Measurements from ENCODE around the gene HDAC9.

HDAC9 gene

GRCh38 chr7:18520450-18521235, 25.1 kb downstream of the HDAC9 start:
- Histone ChIP-seq H3K36me3 (peaks cover 7% of the 10 kb centered on the region; the same call in 1 of the 2 replicates), H3K4me2 (peak overlapping the region; percentile 74), H3K27me3 (no peaks in the 10 kb centered on the region), H3K4me1 (peaks cover 49% of the 10 kb centered on the region), H3K9ac (peak overlapping the region; percentile 34), H3K4me3 (peak overlapping the region; percentile 11; the same call in 1 of the 2 replicates), H4K20me1 (no peaks in the 10 kb centered on the region), H3K27ac (peak overlapping the region; percentile 58), H3K9me3 (no peaks in the 10 kb centered on the region)
- TF ChIP-seq Cebpa-rat (IDR thresholded peaks at IDR 0.05) = no peak

DNA sequence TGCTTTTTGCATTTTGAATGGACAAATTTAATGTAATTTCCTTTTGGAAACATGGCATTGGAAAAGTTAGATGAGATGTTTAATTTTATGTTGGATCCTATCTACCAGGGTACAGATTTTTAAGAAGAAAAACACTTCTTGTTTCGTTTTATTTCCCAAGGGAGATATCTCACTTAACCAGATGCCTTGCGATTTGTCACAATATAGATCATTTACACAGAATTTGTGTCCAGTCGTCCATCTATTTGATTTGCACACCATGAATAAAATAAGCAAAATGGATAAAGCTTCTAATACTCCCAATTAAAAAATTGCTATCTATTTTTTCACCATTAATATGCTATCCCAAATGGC, 25.7 kb downstream of the HDAC9 start:
- H3K4me2 ChIP-seq = peak overlapping the region; percentile 74
- H3K4me1 ChIP-seq = peaks cover 54% of the 10 kb centered on the region

GRCh38 chr7:18521945-18522566, 26.5 kb downstream of the HDAC9 start:
- H3K9ac ChIP-seq = no peak overlapping the region
- H3K36me3 ChIP-seq = peaks cover 6% of the 10 kb centered on the region; the same call in 1 of the 2 replicates
- 0 out of 2 replicates have a peak overlapping the region, but pooled peaks have one; percentile 18 for H3K27ac ChIP-seq
- H3K4me3 ChIP-seq = no peak overlapping the region
- TF ChIP-seq Cebpa-rat (IDR thresholded peaks at IDR 0.05) = no peak
- no peaks in the 10 kb centered on the region for H4K20me1 ChIP-seq
- peak overlapping the region; percentile 10; the same call in 1 of the 2 replicates for H3K4me2 ChIP-seq
- H3K9me3 ChIP-seq = no peaks in the 10 kb centered on the region
- H3K4me1 ChIP-seq = peaks cover 63% of the 10 kb centered on the region
- H3K27me3 ChIP-seq = no peaks in the 10 kb centered on the region

More for the DNA sequence above, 25.7 kb downstream of the HDAC9 start:
- Histone ChIP-seq H3K9ac (peak overlapping the region; percentile 34), H3K36me3 (peaks cover 7% of the 10 kb centered on the region; the same call in 1 of the 2 replicates), H3K4me3 (peak overlapping the region; percentile 11; the same call in 1 of the 2 replicates), H3K9me3 (no peaks in the 10 kb centered on the region), H3K27ac (peak overlapping the region; percentile 58), H3K27me3 (no peaks in the 10 kb centered on the region), H4K20me1 (no peaks in the 10 kb centered on the region)
- TF ChIP-seq Cebpa-rat (IDR thresholded peaks at IDR 0.05) = no peak

DNA sequence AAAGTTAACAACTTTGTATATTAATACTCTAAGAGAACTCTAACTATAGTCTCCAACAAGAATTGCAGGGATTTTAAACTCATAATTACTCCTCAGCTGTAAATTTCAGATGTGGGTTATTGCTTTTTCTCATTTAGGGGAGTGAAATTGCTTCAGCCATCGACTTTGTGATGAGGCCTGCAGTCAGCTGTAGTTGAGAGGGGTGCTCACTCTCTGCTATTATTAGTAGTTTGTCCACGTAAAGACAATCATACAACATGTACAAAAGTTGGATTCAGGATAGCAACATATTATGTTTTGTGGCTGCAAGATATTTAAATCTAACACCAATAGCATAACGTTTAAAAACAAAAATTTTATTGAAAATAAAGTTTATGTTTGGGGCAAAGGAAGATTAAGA, 28.7 kb downstream of the HDAC9 start:
- H3K9me3 ChIP-seq = no peaks in the 10 kb centered on the region
- peaks cover 71% of the 10 kb centered on the region for H3K4me1 ChIP-seq
- no peak overlapping the region for H3K9ac ChIP-seq
- no peaks in the 10 kb centered on the region for H3K27me3 ChIP-seq
- H3K36me3 ChIP-seq = no peaks in the 10 kb centered on the region
- TF ChIP-seq Cebpa-rat (IDR thresholded peaks at IDR 0.05) = no peak
- no peak overlapping the region for H3K4me2 ChIP-seq
- H3K4me3 ChIP-seq = no peak overlapping the region
- no peaks in the 10 kb centered on the region for H4K20me1 ChIP-seq
- no peak overlapping the region; the same call in 1 of the 2 replicates for H3K27ac ChIP-seq

DNA sequence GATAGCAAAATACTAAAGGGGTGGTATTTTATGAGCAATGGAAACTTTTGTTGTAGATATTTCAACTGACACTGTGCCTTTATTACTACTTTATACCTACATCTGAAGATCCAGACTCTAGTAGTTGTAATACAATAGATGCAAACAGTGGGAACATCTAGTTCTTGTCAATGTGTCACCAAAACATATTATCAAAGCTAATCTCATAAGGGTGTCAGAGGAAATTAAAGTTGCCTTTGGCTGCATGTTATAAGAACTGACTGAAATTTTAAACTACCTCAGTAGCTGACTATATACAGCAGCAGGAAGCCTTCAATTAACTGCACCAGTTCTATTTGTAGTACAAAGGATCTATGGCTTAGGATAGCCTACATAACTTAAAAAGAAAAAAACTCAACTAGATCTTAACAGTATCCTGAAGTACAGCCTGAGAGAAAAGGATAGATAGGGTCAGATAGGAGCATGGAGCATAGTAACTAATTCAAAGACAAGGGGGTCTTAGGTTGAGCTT, 30.9 kb downstream of the HDAC9 start:
- TF ChIP-seq Cebpa-rat (IDR thresholded peaks at IDR 0.05) = no peak
- H3K9me3 ChIP-seq = no peaks in the 10 kb centered on the region

GRCh38 chr7:18529239-18529638, 33.7 kb downstream of the HDAC9 start:
- Histone ChIP-seq H3K9me3 (no peaks in the 10 kb centered on the region), H3K9ac (no peak overlapping the region)

More for the DNA sequence above, 30.9 kb downstream of the HDAC9 start:
- Histone ChIP-seq H3K4me1 (peaks cover 66% of the 10 kb centered on the region), H3K27ac (peak overlapping the region; percentile 45), H3K27me3 (no peaks in the 10 kb centered on the region), H3K4me2 (peak overlapping the region; percentile 56), H3K4me3 (no peak overlapping the region), H3K36me3 (no peaks in the 10 kb centered on the region), H4K20me1 (no peaks in the 10 kb centered on the region), H3K9ac (no peak overlapping the region)

DNA sequence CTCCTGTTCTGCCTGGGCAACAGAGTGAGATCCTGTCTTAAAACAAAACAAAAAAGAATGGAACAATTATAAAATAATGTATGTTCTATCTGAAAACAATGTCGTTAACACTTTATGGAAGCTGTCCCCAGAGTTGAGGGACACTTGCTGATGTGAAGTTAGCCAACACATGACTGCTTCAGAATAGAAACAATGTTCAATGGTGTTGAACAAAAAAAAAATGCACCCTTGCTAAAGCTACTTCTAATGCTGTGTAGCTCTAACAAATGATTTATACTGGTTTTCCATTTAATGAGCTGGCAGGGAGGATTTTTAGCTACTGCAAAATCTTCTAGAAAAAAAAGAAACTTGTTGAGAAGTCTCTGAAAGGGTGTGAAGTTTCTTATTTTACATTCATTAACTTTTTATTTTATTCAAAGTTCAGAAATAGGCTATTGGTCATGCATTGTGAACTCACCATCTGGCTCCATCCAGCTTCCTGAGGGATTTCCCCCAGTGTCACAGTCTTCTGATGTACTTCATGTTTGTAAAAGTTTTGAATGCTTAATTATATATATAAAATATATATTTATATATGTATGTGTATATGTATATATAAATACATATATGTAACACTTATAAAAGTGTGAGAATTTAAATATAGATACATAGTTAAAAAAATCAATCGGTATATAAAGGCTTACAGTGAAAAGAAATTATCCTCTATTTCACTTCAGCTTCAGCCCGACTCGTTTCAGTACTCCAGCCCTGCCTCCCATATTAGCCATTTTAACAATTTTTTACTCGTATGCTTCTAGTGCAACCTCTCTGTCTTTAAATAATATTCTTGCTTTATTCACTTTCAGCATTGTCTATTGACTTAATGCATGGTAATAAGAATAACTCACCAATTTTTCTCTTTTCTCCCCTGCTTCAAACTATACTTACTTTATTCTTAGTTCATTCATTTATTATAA, 35.0 kb downstream of the HDAC9 start:
- Histone ChIP-seq H3K27me3 (no peaks in the 10 kb centered on the region), H3K9ac (peak overlapping the region; percentile 72), H3K9me3 (no peaks in the 10 kb centered on the region; the same call in 1 of the 2 replicates), H3K4me1 (peaks cover 90% of the 10 kb centered on the region), H3K4me3 (peak overlapping the region; percentile 47; the same call in 1 of the 2 replicates), H4K20me1 (no peaks in the 10 kb centered on the region), H3K4me2 (peak overlapping the region; percentile 76), H3K36me3 (peaks cover 7% of the 10 kb centered on the region; the same call in 1 of the 2 replicates), H3K27ac (peak overlapping the region; percentile 90)
- TF ChIP-seq Cebpa-rat (IDR thresholded peaks at IDR 0.05) = no peak

More at GRCh38 chr7:18529239-18529638, 33.7 kb downstream of the HDAC9 start:
- H3K4me1 ChIP-seq = peaks cover 86% of the 10 kb centered on the region
- H3K27ac ChIP-seq = peak overlapping the region; percentile 90
- no peak overlapping the region for H3K4me3 ChIP-seq
- no peaks in the 10 kb centered on the region for H3K27me3 ChIP-seq
- no peaks in the 10 kb centered on the region; the same call in 1 of the 2 replicates for H3K36me3 ChIP-seq
- TF ChIP-seq Cebpa-rat (IDR thresholded peaks at IDR 0.05) = no peak
- H4K20me1 ChIP-seq = no peaks in the 10 kb centered on the region
- peak overlapping the region; percentile 76 for H3K4me2 ChIP-seq

- peaks cover 84% of the 10 kb centered on the region for H3K4me1 ChIP-seq
- TF ChIP-seq Cebpa-rat (IDR thresholded peaks at IDR 0.05) = no peak
Observed at GRCh38 chr7:18531539-18531938, 36.0 kb downstream of the HDAC9 start.

GRCh38 chr7:18532813-18533212, 37.3 kb downstream of the HDAC9 start:
- H3K4me1 ChIP-seq = peaks cover 77% of the 10 kb centered on the region
- peaks cover 12% of the 10 kb centered on the region; the same call in 1 of the 2 replicates for H3K36me3 ChIP-seq
- peaks cover 4% of the 10 kb centered on the region; the same call in 1 of the 2 replicates for H3K9me3 ChIP-seq
- H3K9ac ChIP-seq = no peak overlapping the region
- H3K4me2 ChIP-seq = peak overlapping the region; percentile 76
- no peak overlapping the region for H3K4me3 ChIP-seq
- TF ChIP-seq Cebpa-rat (IDR thresholded peaks at IDR 0.05) = no peak
- peak overlapping the region; percentile 90 for H3K27ac ChIP-seq
- no peaks in the 10 kb centered on the region for H3K27me3 ChIP-seq
- H4K20me1 ChIP-seq = no peaks in the 10 kb centered on the region

More at GRCh38 chr7:18531539-18531938, 36.0 kb downstream of the HDAC9 start:
- Histone ChIP-seq H3K36me3 (peaks cover 12% of the 10 kb centered on the region; the same call in 1 of the 2 replicates), H3K27ac (peak overlapping the region; percentile 90), H3K9me3 (peaks cover 4% of the 10 kb centered on the region; the same call in 1 of the 2 replicates), H4K20me1 (no peaks in the 10 kb centered on the region), H3K4me3 (no peak overlapping the region; the same call in 1 of the 2 replicates), H3K4me2 (peak overlapping the region; percentile 76), H3K27me3 (no peaks in the 10 kb centered on the region), H3K9ac (peak overlapping the region; percentile 49; the same call in 1 of the 2 replicates)
